Endodermal cell (in vitro differentiated cells): ENCODE data around the gene IL13RA2. TPM values are rescaled to one million over a fixed set of nuclear protein-coding genes. Genes with fewer than 3 reads are reported as not detected.

Experiments
- DNase-seq: peaks from one replicate; pipeline ENCODE4 v3.0.0-alpha.2; 2017
- H3K27ac ChIP-seq: 2 replicates; pipeline ENCODE4 v1.5.1; 2013; ENCODE audit warnings: mild to moderate bottlenecking, low read depth, low read length, moderate library complexity
- H3K27me3 ChIP-seq: 2 replicates; pipeline ENCODE4 v1.6.1; 2013; ENCODE audit warnings: mild to moderate bottlenecking, low read length, moderate library complexity; ENCODE audit not compliant: insufficient read depth, control insufficient read depth, poor library complexity, severe bottlenecking
- H3K36me3 ChIP-seq: 2 replicates; pipeline ENCODE4 v1.7.0; 2013; ENCODE audit warnings: mild to moderate bottlenecking, low read length, moderate library complexity; ENCODE audit not compliant: control insufficient read depth, insufficient read depth
- H3K4me1 ChIP-seq: one replicate; pipeline ENCODE4 v1.7.0; 2013; ENCODE audit warnings: low read length; ENCODE audit not compliant: control insufficient read depth, insufficient read depth
- H3K4me3 ChIP-seq: 2 replicates; pipeline ENCODE4 v1.5.1; 2013; ENCODE audit warnings: mild to moderate bottlenecking, low read length, moderate library complexity
- H3K9ac ChIP-seq: 2 replicates; pipeline ENCODE4 v1.6.1; 2013; ENCODE audit warnings: mild to moderate bottlenecking, low read length, moderate library complexity; ENCODE audit not compliant: poor library complexity, severe bottlenecking; ENCODE audit errors: extremely low read depth
- H3K9me3 ChIP-seq: 2 replicates; pipeline ENCODE4 v1.6.1; 2013; ENCODE audit warnings: mild to moderate bottlenecking, low read length, moderate library complexity; ENCODE audit not compliant: control insufficient read depth
- H3K27ac Mint-ChIP-seq: 2 replicates; pipeline ENCODE4 v1.8.0; 2020; ENCODE audit warnings: mixed read lengths
- H3K27me3 Mint-ChIP-seq: 2 replicates; pipeline ENCODE4 v1.8.0; 2021; ENCODE audit warnings: mild to moderate bottlenecking, mixed read lengths; ENCODE audit not compliant: insufficient read depth
- H3K36me3 Mint-ChIP-seq: 2 replicates; pipeline ENCODE4 v1.8.0; 2020; ENCODE audit warnings: low read depth, mixed read lengths
- H3K4me1 Mint-ChIP-seq: 2 replicates; pipeline ENCODE4 v1.8.0; 2020; ENCODE audit warnings: mixed read lengths
- H3K4me3 Mint-ChIP-seq: 2 replicates; pipeline ENCODE4 v1.8.0; 2020; ENCODE audit warnings: mild to moderate bottlenecking, moderate library complexity, mixed read lengths
- H3K9me3 Mint-ChIP-seq: 2 replicates; pipeline ENCODE4 v1.8.0; 2020; ENCODE audit warnings: mild to moderate bottlenecking, mixed read lengths
- WGBS, 2 experiments: methylation state at CpG; one replicate each; pipeline versions ENCODE4 v1.1.5 to v1.1.7; 2013; ENCODE audit warnings: missing lambda C conversion rate in 2 of 2, mixed read lengths in 1 of 2; ENCODE audit not compliant: insufficient coverage in 1 of 2, insufficient read length in 1 of 2; 5-methylcytosine and 5-hydroxymethylcytosine counted together
- total RNA-seq, 2 donors: library from RNA; stranded (reverse); fragmentation: NEBNext Ultra II Directional in 1 of 2; extraction: Animal tissue kit (Norgen Biotek cat#: 25700) in 1 of 2; gene quantifications; 2 replicates in 1 of 2; 3 replicates in 1 of 2; pipeline ENCODE4 v1.2.1, GENCODE V29; 2021
- TF ChIP-seq, protein P1 (sequence below): fragments of 200-600 bp; sonication (generic); conservative IDR thresholded peaks from 2 replicates; pipeline ENCODE4 v1.5.0; 2021; ENCODE audit warnings: antibody characterized with exemption, mild to moderate bottlenecking

Gene IL13RA2
- total RNA-seq, 2 donors from 2014 or later: not detected

DNA sequence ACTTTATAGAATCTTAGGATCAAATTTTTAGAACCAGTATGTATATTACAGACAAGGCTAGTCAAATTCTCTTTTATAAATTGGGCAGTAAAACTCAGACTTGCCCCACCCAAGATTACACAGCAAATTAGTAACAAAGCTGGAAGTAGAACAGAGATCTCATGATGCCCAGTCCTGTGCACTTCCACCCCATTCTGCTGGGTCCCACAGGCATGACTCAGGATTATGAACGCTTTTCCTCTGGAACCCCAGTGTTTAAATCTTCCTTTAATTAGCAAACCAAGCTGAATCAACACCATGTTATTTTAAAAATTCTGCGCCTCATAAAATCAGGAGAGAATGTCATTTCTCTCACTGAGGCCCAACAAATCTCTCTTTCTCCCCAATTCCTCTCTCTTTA lies 1.5 kb upstream of the IL13RA2 start:
- no peaks in the 10 kb centered on the region for H3K9me3 ChIP-seq
- DNase-seq: no peak
- Mint-ChIP-seq H3K27ac (no peak overlapping the region), H3K4me3 (no peak overlapping the region), H3K4me1 (no peaks in the 10 kb centered on the region), H3K27me3 (no peaks in the 10 kb centered on the region), H3K9me3 (no peaks in the 10 kb centered on the region), H3K36me3 (no peaks in the 10 kb centered on the region)
- H3K9ac ChIP-seq: no peak overlapping the region
- TF ChIP-seq, protein P1, sequence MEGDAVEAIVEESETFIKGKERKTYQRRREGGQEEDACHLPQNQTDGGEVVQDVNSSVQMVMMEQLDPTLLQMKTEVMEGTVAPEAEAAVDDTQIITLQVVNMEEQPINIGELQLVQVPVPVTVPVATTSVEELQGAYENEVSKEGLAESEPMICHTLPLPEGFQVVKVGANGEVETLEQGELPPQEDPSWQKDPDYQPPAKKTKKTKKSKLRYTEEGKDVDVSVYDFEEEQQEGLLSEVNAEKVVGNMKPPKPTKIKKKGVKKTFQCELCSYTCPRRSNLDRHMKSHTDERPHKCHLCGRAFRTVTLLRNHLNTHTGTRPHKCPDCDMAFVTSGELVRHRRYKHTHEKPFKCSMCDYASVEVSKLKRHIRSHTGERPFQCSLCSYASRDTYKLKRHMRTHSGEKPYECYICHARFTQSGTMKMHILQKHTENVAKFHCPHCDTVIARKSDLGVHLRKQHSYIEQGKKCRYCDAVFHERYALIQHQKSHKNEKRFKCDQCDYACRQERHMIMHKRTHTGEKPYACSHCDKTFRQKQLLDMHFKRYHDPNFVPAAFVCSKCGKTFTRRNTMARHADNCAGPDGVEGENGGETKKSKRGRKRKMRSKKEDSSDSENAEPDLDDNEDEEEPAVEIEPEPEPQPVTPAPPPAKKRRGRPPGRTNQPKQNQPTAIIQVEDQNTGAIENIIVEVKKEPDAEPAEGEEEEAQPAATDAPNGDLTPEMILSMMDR: no peak
- H3K4me1 ChIP-seq: no peaks in the 10 kb centered on the region
- WGBS, 2 experiments: 83% methylated on average over 1 to 2 of the region's 2 CpGs
- H3K27ac ChIP-seq: no peak overlapping the region
- H3K27me3 ChIP-seq: no peaks in the 10 kb centered on the region
- no peak overlapping the region for H3K4me3 ChIP-seq
- no peaks in the 10 kb centered on the region for H3K36me3 ChIP-seq

GRCh38 chrX:115018040-115018647 lies 728 bp upstream of the IL13RA2 start:
- Mint-ChIP-seq H3K9me3 (no peaks in the 10 kb centered on the region), H3K4me3 (no peak overlapping the region), H3K27me3 (no peaks in the 10 kb centered on the region), H3K4me1 (no peaks in the 10 kb centered on the region), H3K27ac (no peak overlapping the region), H3K36me3 (no peaks in the 10 kb centered on the region)
- Histone ChIP-seq H3K4me3 (no peak overlapping the region), H3K4me1 (no peaks in the 10 kb centered on the region), H3K9me3 (no peaks in the 10 kb centered on the region), H3K27ac (no peak overlapping the region), H3K36me3 (no peaks in the 10 kb centered on the region), H3K9ac (no peak overlapping the region), H3K27me3 (no peaks in the 10 kb centered on the region)
- peak; percentile 53 for DNase-seq
- TF ChIP-seq, protein P1: peak; percentile 88
- 45% methylated on average over 4 of the region's 6 CpGs; no CpG with 5 or more reads in 1 of the 2 experiments for WGBS, 2 experiments

- H3K4me1 Mint-ChIP-seq: no peaks in the 10 kb centered on the region
- no peaks in the 10 kb centered on the region for H3K36me3 Mint-ChIP-seq
Measured at GRCh38 chrX:115013705-115014104, 3.7 kb downstream of the IL13RA2 start.

More at GRCh38 chrX:115013705-115014104, 3.7 kb downstream of the IL13RA2 start:
- Histone ChIP-seq H3K4me1 (no peaks in the 10 kb centered on the region), H3K9me3 (no peaks in the 10 kb centered on the region), H3K9ac (no peak overlapping the region), H3K27ac (no peak overlapping the region), H3K4me3 (no peak overlapping the region), H3K36me3 (no peaks in the 10 kb centered on the region), H3K27me3 (no peaks in the 10 kb centered on the region)
- WGBS, 2 experiments: 100% methylated on average over 1 of the region's 3 CpGs; no CpG with 5 or more reads in 1 of the 2 experiments
- peaks cover 2% of the 10 kb centered on the region for H3K27me3 Mint-ChIP-seq
- no peak overlapping the region for H3K4me3 Mint-ChIP-seq
- no peak overlapping the region for H3K27ac Mint-ChIP-seq
- no peaks in the 10 kb centered on the region for H3K9me3 Mint-ChIP-seq
- TF ChIP-seq, protein P1: no peak
- DNase-seq: no peak
